Osteocyte (in vitro differentiated cells): Measurements from ENCODE around the gene PRDM10. TPM values are rescaled to one million over a fixed set of nuclear protein-coding genes. Genes with fewer than 3 reads are reported as not detected.

Source experiments
- DNase-seq: peaks from one replicate; pipeline ENCODE4 v3.0.0; 2021; ENCODE audit warnings: mixed read lengths; ENCODE audit not compliant: unreplicated experiment; ENCODE audit errors: extremely low spot score
- H3K27ac Mint-ChIP-seq: one replicate; pipeline ENCODE4 v1.8.0; 2021; ENCODE audit warnings: mild to moderate bottlenecking, mixed read lengths; ENCODE audit not compliant: unreplicated experiment
- H3K27me3 Mint-ChIP-seq: one replicate; pipeline ENCODE4 v1.8.0; 2021; ENCODE audit warnings: mixed read lengths; ENCODE audit not compliant: unreplicated experiment
- H3K36me3 Mint-ChIP-seq: one replicate; pipeline ENCODE4 v1.8.0; 2021; ENCODE audit warnings: mixed read lengths; ENCODE audit not compliant: unreplicated experiment
- H3K4me1 Mint-ChIP-seq: one replicate; pipeline ENCODE4 v1.8.0; 2021; ENCODE audit warnings: mixed read lengths; ENCODE audit not compliant: unreplicated experiment
- H3K4me3 Mint-ChIP-seq: one replicate; pipeline ENCODE4 v1.8.0; 2021; ENCODE audit warnings: mild to moderate bottlenecking, moderate library complexity, mixed read lengths; ENCODE audit not compliant: unreplicated experiment
- H3K9me3 Mint-ChIP-seq: one replicate; pipeline ENCODE4 v1.8.0; 2021; ENCODE audit warnings: mixed read lengths; ENCODE audit not compliant: unreplicated experiment
- CTCF ChIP-seq: fragments of 200-600 bp; sonication (generic); IDR thresholded peaks from 2 replicates; pipeline ENCODE4 v1.5.0; 2021; ENCODE audit warnings: antibody characterized with exemption, mild to moderate bottlenecking, moderate library complexity
- long read RNA-seq: library from polyadenylated mRNA; unstranded; transcript quantifications from one replicate; pipeline ENCODE4 v2.0.0, GENCODE V29; 2021
- total RNA-seq: library from RNA; stranded (reverse); gene quantifications from 2 replicates; pipeline ENCODE4 v1.2.1, GENCODE V29; 2021

Gene PRDM10
- total RNA-seq, result 15.3 and 17.2 TPM in 2 replicates
- long read RNA-seq, full-length matches to known transcripts, result 2 of 16 reads
- long read RNA-seq, partial matches to known transcripts, result 6 of 16 reads
- long read RNA-seq, other reads (novel, unspliced or antisense), result 8 of 16 reads

GRCh38 chr11:130002352-130002845 is at the start of gene PRDM10:
Gene PRDM10, minus strand, starts transcription at chr11:130002835. Its CDS starts 41,871 bp downstream, at chr11:129960964.
- Mint-ChIP-seq H3K36me3 (no peaks in the 10 kb centered on the region), H3K4me3 (peak within 1 kb of the TSS; percentile 98), H3K27ac (peak within 1 kb of the TSS; percentile 100), H3K4me1 (peaks cover 28% of the 10 kb centered on the region), H3K27me3 (no peaks in the 10 kb centered on the region), H3K9me3 (no peaks in the 10 kb centered on the region)
- DNase-seq, result peak; percentile 97
- no peak for TF ChIP-seq CTCF

GRCh38 chr11:130051082-130051481 is 48.4 kb upstream of the PRDM10 start:
- Mint-ChIP-seq H3K36me3 (no peaks in the 10 kb centered on the region), H3K9me3 (no peaks in the 10 kb centered on the region), H3K27ac (no peak overlapping the region), H3K27me3 (no peaks in the 10 kb centered on the region), H3K4me3 (no peak overlapping the region), H3K4me1 (peaks cover 2% of the 10 kb centered on the region)
- DNase-seq, result peak; percentile 30
- no peak for TF ChIP-seq CTCF

- peak; percentile 25 for DNase-seq
These were observed 47.6 kb upstream of the PRDM10 start for GRCh38 chr11:130050257-130050656.

GRCh38 chr11:130049328-130049771 is 46.7 kb upstream of the PRDM10 start:
- DNase-seq, result peak; percentile 2
- H3K9me3 Mint-ChIP-seq, result no peaks in the 10 kb centered on the region
- no peak overlapping the region for H3K4me3 Mint-ChIP-seq

More at GRCh38 chr11:130050257-130050656, 47.6 kb upstream of the PRDM10 start:
- Mint-ChIP-seq H3K4me3 (no peak overlapping the region), H3K4me1 (peaks cover 2% of the 10 kb centered on the region), H3K36me3 (no peaks in the 10 kb centered on the region), H3K27ac (no peak overlapping the region), H3K9me3 (no peaks in the 10 kb centered on the region), H3K27me3 (no peaks in the 10 kb centered on the region)
- TF ChIP-seq CTCF, result no peak

More at GRCh38 chr11:130049328-130049771, 46.7 kb upstream of the PRDM10 start:
- H3K4me1 Mint-ChIP-seq, result peaks cover 2% of the 10 kb centered on the region
- no peak overlapping the region for H3K27ac Mint-ChIP-seq
- H3K36me3 Mint-ChIP-seq, result no peaks in the 10 kb centered on the region
- no peak for TF ChIP-seq CTCF
- H3K27me3 Mint-ChIP-seq, result no peaks in the 10 kb centered on the region
